Measurements from ENCODE around the gene SMURF1. TPM values are rescaled to one million over a fixed set of nuclear protein-coding genes. Genes with fewer than 3 reads are reported as not detected.
A peak's percentile ranks its signal among the peaks of the same experiment; 100 is the strongest.
"Not testable (repeated sequence)": the region's sequence is repeated elsewhere in the genome, so short reads cannot be mapped to it uniquely, and the experiment has no call there.

SMURF1 gene
- total RNA-seq, 2 donors from 2014 or later, result 33.8 to 40.9 TPM

- no peak for TF ChIP-seq CTCF (IDR thresholded peaks at IDR 0.05)
- Histone ChIP-seq H3K4me1 (ENCODE audit: control insufficient read depth in 1 of 2, low read depth in 2 of 2) (peaks cover 54 to 92% of the 10 kb centered on the region in 2 donors), H3K27ac (peak overlapping the region; percentile 74 to 77)
Observed at GRCh38 chr7:99106411-99106810, 37.5 kb downstream of the SMURF1 start.

GRCh38 chr7:99105756-99106155 lies 38.2 kb downstream of the SMURF1 start:
- Histone ChIP-seq H3K4me3 (peak overlapping the region; percentile 2), H3K36me3 (no peaks in the 10 kb centered on the region), H3K9me3 (no peaks in the 10 kb centered on the region), H3K4me1 (ENCODE audit: control insufficient read depth in 1 of 2, low read depth in 2 of 2) (peaks cover 52 to 92% of the 10 kb centered on the region in 2 donors), H3K27ac (peak overlapping the region; percentile 74 to 77), H3K27me3 (replicated peaks; ENCODE audit: insufficient read depth) (no peaks in the 10 kb centered on the region)
- DNase-seq (ENCODE audit: low spot score), result no peak
- no peak for TF ChIP-seq CTCF (IDR thresholded peaks at IDR 0.05)
- no peak for ATAC-seq (ENCODE audit: insufficient number of reproducible peaks, low FRiP score, low read depth)

More at GRCh38 chr7:99106411-99106810, 37.5 kb downstream of the SMURF1 start:
- ATAC-seq (ENCODE audit: insufficient number of reproducible peaks, low FRiP score, low read depth) (no peak), DNase-seq (ENCODE audit: low spot score) (no peak)
- Histone ChIP-seq H3K9me3 (no peaks in the 10 kb centered on the region), H3K36me3 (no peaks in the 10 kb centered on the region), H3K4me3 (peak overlapping the region; percentile 23), H3K27me3 (replicated peaks; ENCODE audit: insufficient read depth) (no peaks in the 10 kb centered on the region)

- Histone ChIP-seq H3K27ac (peak overlapping the region; percentile 31 to 74), H3K4me3 (no peak overlapping the region), H3K9me3 (no peaks in the 10 kb centered on the region), H3K4me1 (ENCODE audit: control insufficient read depth in 1 of 2, low read depth in 2 of 2) (peaks cover 45 to 90% of the 10 kb centered on the region in 2 donors), H3K27me3 (replicated peaks; ENCODE audit: insufficient read depth) (no peaks in the 10 kb centered on the region), H3K36me3 (no peaks in the 10 kb centered on the region)
- no peak for TF ChIP-seq CTCF (IDR thresholded peaks at IDR 0.05)
- DNase-seq (ENCODE audit: low spot score) (no peak), ATAC-seq (ENCODE audit: insufficient number of reproducible peaks, low FRiP score, low read depth) (no peak)
Observed at GRCh38 chr7:99104631-99105030, 39.3 kb downstream of the SMURF1 start.

GRCh38 chr7:99103836-99104235 lies 40.1 kb downstream of the SMURF1 start:
- not testable (repeated sequence) for DNase-seq (ENCODE audit: low spot score); ATAC-seq (ENCODE audit: insufficient number of reproducible peaks, low FRiP score, low read depth); H3K36me3 ChIP-seq; H3K9me3 ChIP-seq; H3K27me3 ChIP-seq (replicated peaks; ENCODE audit: insufficient read depth); H3K4me3 ChIP-seq
- Histone ChIP-seq H3K4me1 (ENCODE audit: control insufficient read depth in 1 of 2, low read depth in 2 of 2) (peaks cover 42 to 90% of the 10 kb centered on the region in 2 donors), H3K27ac (peak overlapping the region; percentile 31 to 74)

GRCh38 chr7:99102809-99103690 lies 40.9 kb downstream of the SMURF1 start:
- H3K27ac ChIP-seq, result peak overlapping the region; percentile 31 to 42
- TF ChIP-seq CTCF (IDR thresholded peaks at IDR 0.05), result no peak
- no peaks in the 10 kb centered on the region for H3K9me3 ChIP-seq
- no peak for ATAC-seq (ENCODE audit: insufficient number of reproducible peaks, low FRiP score, low read depth)
- H3K27me3 ChIP-seq (replicated peaks; ENCODE audit: insufficient read depth), result no peaks in the 10 kb centered on the region
- peaks cover 38 to 90% of the 10 kb centered on the region in 2 donors for H3K4me1 ChIP-seq (ENCODE audit: control insufficient read depth in 1 of 2, low read depth in 2 of 2)
- no peaks in the 10 kb centered on the region for H3K36me3 ChIP-seq
- no peak for DNase-seq (ENCODE audit: low spot score)
- no peak overlapping the region for H3K4me3 ChIP-seq
